Osteoblast (primary cell): ENCODE results near the gene SLC13A2. TPM values are rescaled to one million over a fixed set of nuclear protein-coding genes. Genes with fewer than 3 reads are reported as not detected.
"Not testable (repeated sequence)": the region's sequence is repeated elsewhere in the genome, so short reads cannot be mapped to it uniquely, and the experiment has no call there.

Experiments
- DNase-seq: peaks from one replicate; pipeline ENCODE4 v3.0.0; 2011; ENCODE audit warnings: low spot score, mixed read lengths; ENCODE audit not compliant: insufficient read length; ENCODE audit errors: missing footprints
- H2AFZ ChIP-seq: 2 replicates; pipeline ENCODE4 v1.6.0; 2011; ENCODE audit warnings: mild to moderate bottlenecking, low read length
- H3K27ac ChIP-seq: 2 replicates; pipeline ENCODE4 v1.5.1; 2011; ENCODE audit warnings: mild to moderate bottlenecking, low read depth, low read length, moderate library complexity
- H3K27me3 ChIP-seq: 2 replicates; pipeline ENCODE4 v1.6.0; 2012; ENCODE audit warnings: mild to moderate bottlenecking, control low read depth, inconsistent platforms, low read length, moderate library complexity; ENCODE audit not compliant: insufficient read depth
- H3K36me3 ChIP-seq: 2 replicates; pipeline ENCODE4 v1.5.1; 2011; ENCODE audit warnings: mild to moderate bottlenecking, low read length, control low read depth, moderate library complexity; ENCODE audit not compliant: insufficient read depth
- H3K4me1 ChIP-seq: 2 replicates; pipeline ENCODE4 v1.5.1; 2011; ENCODE audit warnings: mild to moderate bottlenecking, low read length, control low read depth, moderate library complexity; ENCODE audit not compliant: insufficient read depth
- H3K4me2 ChIP-seq: 2 replicates; pipeline ENCODE4 v1.6.0; 2011; ENCODE audit warnings: mild to moderate bottlenecking, low read length; ENCODE audit not compliant: insufficient read depth
- H3K4me3 ChIP-seq: fragments of 200-600 bp; sonication (generic); 3 replicates; pipeline ENCODE4 v1.5.1; 2012; ENCODE audit warnings: mild to moderate bottlenecking, low read length, inconsistent platforms; ENCODE audit not compliant: insufficient read depth
- H3K79me2 ChIP-seq: 2 replicates; pipeline ENCODE4 v1.6.0; 2012; ENCODE audit warnings: mild to moderate bottlenecking, low read length, control low read depth, inconsistent platforms; ENCODE audit not compliant: insufficient read depth
- H3K9me3 ChIP-seq: 2 replicates; pipeline ENCODE4 v1.5.1; 2011; ENCODE audit warnings: low read depth, low read length, control low read depth
- H4K20me1 ChIP-seq: 2 replicates; pipeline ENCODE4 v1.6.0; 2012; ENCODE audit warnings: mild to moderate bottlenecking, low read length, control low read depth; ENCODE audit not compliant: insufficient read depth
- total RNA-seq: library from RNA; depleted of rRNA; stranded (reverse); fragments of >200 nt; gene quantifications from 2 replicates; pipeline ENCODE4 v1.2.3, GENCODE V29; 2012
- TF ChIP-seq, protein P1 (sequence below): IDR thresholded peaks from 2 replicates; pipeline ENCODE4 v1.5.1; 2011; ENCODE audit warnings: mild to moderate bottlenecking, low read depth, low read length, moderate library complexity; ENCODE audit errors: extremely low read depth

The SLC13A2 gene
- total RNA-seq, 1 donor, result not detected

DNA sequence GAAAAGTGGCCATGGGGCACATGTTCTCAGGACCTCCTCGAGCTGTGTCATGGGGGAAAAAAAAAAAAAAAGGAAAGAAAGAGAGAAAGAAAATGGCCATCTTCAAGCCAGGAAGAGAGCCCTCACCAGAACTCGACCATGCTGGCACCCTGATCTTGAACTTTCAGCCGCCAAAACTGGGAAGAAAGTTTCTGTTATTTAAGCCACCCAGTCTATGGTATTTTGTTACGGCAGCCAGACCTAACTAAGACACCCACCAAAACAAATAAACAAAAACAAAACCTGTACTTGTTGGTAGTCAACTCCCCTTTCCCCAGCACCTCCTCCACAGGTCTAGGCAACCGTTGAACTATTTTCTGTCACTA, 26.1 kb upstream of the SLC13A2 start:
- H3K4me2 ChIP-seq, result no peak overlapping the region
- no peak overlapping the region for H2AFZ ChIP-seq
- H3K27me3 ChIP-seq, result peaks cover 6% of the 10 kb centered on the region
- H3K79me2 ChIP-seq, result no peaks in the 10 kb centered on the region
- H3K36me3 ChIP-seq, result no peaks in the 10 kb centered on the region
- H3K4me3 ChIP-seq, result no peak overlapping the region
- no peak for DNase-seq
- TF ChIP-seq, protein P1, sequence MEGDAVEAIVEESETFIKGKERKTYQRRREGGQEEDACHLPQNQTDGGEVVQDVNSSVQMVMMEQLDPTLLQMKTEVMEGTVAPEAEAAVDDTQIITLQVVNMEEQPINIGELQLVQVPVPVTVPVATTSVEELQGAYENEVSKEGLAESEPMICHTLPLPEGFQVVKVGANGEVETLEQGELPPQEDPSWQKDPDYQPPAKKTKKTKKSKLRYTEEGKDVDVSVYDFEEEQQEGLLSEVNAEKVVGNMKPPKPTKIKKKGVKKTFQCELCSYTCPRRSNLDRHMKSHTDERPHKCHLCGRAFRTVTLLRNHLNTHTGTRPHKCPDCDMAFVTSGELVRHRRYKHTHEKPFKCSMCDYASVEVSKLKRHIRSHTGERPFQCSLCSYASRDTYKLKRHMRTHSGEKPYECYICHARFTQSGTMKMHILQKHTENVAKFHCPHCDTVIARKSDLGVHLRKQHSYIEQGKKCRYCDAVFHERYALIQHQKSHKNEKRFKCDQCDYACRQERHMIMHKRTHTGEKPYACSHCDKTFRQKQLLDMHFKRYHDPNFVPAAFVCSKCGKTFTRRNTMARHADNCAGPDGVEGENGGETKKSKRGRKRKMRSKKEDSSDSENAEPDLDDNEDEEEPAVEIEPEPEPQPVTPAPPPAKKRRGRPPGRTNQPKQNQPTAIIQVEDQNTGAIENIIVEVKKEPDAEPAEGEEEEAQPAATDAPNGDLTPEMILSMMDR, result no peak
- H3K4me1 ChIP-seq, result no peaks in the 10 kb centered on the region
- H3K9me3 ChIP-seq, result no peaks in the 10 kb centered on the region
- no peaks in the 10 kb centered on the region for H4K20me1 ChIP-seq
- H3K27ac ChIP-seq, result no peak overlapping the region

- Histone ChIP-seq H3K36me3 (no peaks in the 10 kb centered on the region), H3K4me2 (no peak overlapping the region), H3K4me1 (no peaks in the 10 kb centered on the region), H4K20me1 (no peaks in the 10 kb centered on the region), H2AFZ (no peak overlapping the region), H3K79me2 (no peaks in the 10 kb centered on the region), H3K9me3 (no peaks in the 10 kb centered on the region), H3K27ac (no peak overlapping the region), H3K4me3 (no peak overlapping the region), H3K27me3 (peaks cover 6% of the 10 kb centered on the region)
- no peak for DNase-seq
- TF ChIP-seq, protein P1, result no peak
Observed at GRCh38 chr17:28449859-28450258, 23.6 kb upstream of the SLC13A2 start.

DNA sequence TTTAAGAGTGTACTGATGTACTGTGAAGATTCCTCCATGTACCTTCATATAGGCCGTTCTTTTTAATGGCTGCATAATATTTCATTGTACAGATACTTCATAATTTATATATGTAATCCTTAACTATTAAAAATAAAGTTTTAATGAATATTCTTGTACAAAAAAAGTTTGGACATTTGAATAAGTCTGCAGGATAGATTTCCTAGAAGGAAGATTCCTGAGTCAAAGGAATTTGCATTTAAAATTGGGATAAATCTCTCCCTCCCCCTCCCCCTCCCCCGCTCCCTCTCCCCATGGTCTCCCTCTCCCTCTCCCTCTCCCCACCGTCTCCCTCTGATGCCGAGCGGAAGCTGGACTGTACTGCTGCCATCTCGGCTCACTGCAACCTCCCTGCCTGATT, 15.6 kb upstream of the SLC13A2 start:
- Histone ChIP-seq H2AFZ (no peak overlapping the region), H3K9me3 (no peaks in the 10 kb centered on the region)
- TF ChIP-seq, protein P1, result no peak

GRCh38 chr17:28458881-28459280, 14.6 kb upstream of the SLC13A2 start:
- H3K4me1 ChIP-seq, H3K4me2 ChIP-seq, DNase-seq, H3K4me3 ChIP-seq, H4K20me1 ChIP-seq, H3K27ac ChIP-seq, H3K27me3 ChIP-seq, H3K9me3 ChIP-seq, H3K36me3 ChIP-seq, H3K79me2 ChIP-seq, H2AFZ ChIP-seq: not testable (repeated sequence)

More for the DNA sequence above, 15.6 kb upstream of the SLC13A2 start:
- no peaks in the 10 kb centered on the region for H3K79me2 ChIP-seq
- no peak overlapping the region for H3K27ac ChIP-seq
- no peaks in the 10 kb centered on the region for H3K27me3 ChIP-seq
- no peak overlapping the region for H3K4me3 ChIP-seq
- H3K36me3 ChIP-seq, result no peaks in the 10 kb centered on the region
- no peaks in the 10 kb centered on the region for H4K20me1 ChIP-seq
- no peak overlapping the region for H3K4me2 ChIP-seq
- no peak for DNase-seq
- H3K4me1 ChIP-seq, result no peaks in the 10 kb centered on the region

- peaks cover 22% of the 10 kb centered on the region for H3K27me3 ChIP-seq
- no peaks in the 10 kb centered on the region for H3K36me3 ChIP-seq
- H3K27ac ChIP-seq, result no peak overlapping the region
- H3K4me3 ChIP-seq, result no peak overlapping the region
- DNase-seq, result peak; percentile 49
- no peak overlapping the region for H2AFZ ChIP-seq
- no peaks in the 10 kb centered on the region for H3K79me2 ChIP-seq
- TF ChIP-seq, protein P1, result no peak
- H3K4me2 ChIP-seq, result no peak overlapping the region
- H3K4me1 ChIP-seq, result peaks cover 2% of the 10 kb centered on the region
- H4K20me1 ChIP-seq, result no peaks in the 10 kb centered on the region
- no peaks in the 10 kb centered on the region for H3K9me3 ChIP-seq
Observed at GRCh38 chr17:28460901-28461300, 12.5 kb upstream of the SLC13A2 start.
